HG02763 (cell line): ENCODE results near the gene HSD11B1L.

Source experiments
- ATAC-seq: cut with Tn5 transposase; IDR thresholded peaks from one replicate; pipeline ENCODE4 v1.9.1; 2021; ENCODE audit warnings: mild to moderate bottlenecking, moderate library complexity; ENCODE audit not compliant: unreplicated experiment

Gene HSD11B1L

GRCh38 chr19:5666921-5667610 is 13.8 kb upstream of the HSD11B1L start:
- no peak for ATAC-seq

- no peak for ATAC-seq
Measured at GRCh38 chr19:5667751-5668271, 13.0 kb upstream of the HSD11B1L start.

- ATAC-seq: no peak
Measured at GRCh38 chr19:5669212-5669611, 11.6 kb upstream of the HSD11B1L start.

GRCh38 chr19:5671600-5671999 is 9.2 kb upstream of the HSD11B1L start:
- ATAC-seq: no peak

GRCh38 chr19:5672708-5673459 is 7.9 kb upstream of the HSD11B1L start:
- ATAC-seq: no peak

GRCh38 chr19:5673752-5674151 is 7.1 kb upstream of the HSD11B1L start:
- ATAC-seq: no peak

- no peak for ATAC-seq
Measured at GRCh38 chr19:5674714-5675113, 6.1 kb upstream of the HSD11B1L start.

GRCh38 chr19:5676105-5676771 is 4.6 kb upstream of the HSD11B1L start:
- no peak for ATAC-seq

GRCh38 chr19:5676772-5677105 is 4.1 kb upstream of the HSD11B1L start:
- no peak for ATAC-seq

- no peak for ATAC-seq
Measured at GRCh38 chr19:5677136-5677535, 3.7 kb upstream of the HSD11B1L start.

GRCh38 chr19:5677580-5677979 is 3.2 kb upstream of the HSD11B1L start:
- ATAC-seq: no peak

- no peak for ATAC-seq
Measured at GRCh38 chr19:5678071-5678718, 2.6 kb upstream of the HSD11B1L start.

GRCh38 chr19:5679289-5680083 is 1.3 kb upstream of the HSD11B1L start:
- no peak for ATAC-seq

GRCh38 chr19:5680084-5680436 is 767 bp upstream of the HSD11B1L start:
- no peak for ATAC-seq

- ATAC-seq: no peak
Measured at GRCh38 chr19:5681391-5682106, 722 bp downstream of the HSD11B1L start.

GRCh38 chr19:5682107-5682482 is 1.3 kb downstream of the HSD11B1L start:
- no peak for ATAC-seq

- no peak for ATAC-seq
Measured at GRCh38 chr19:5683177-5683886, 2.5 kb downstream of the HSD11B1L start.

GRCh38 chr19:5684694-5685430 is 4.0 kb downstream of the HSD11B1L start:
- ATAC-seq: no peak

GRCh38 chr19:5686326-5686646 is 5.5 kb downstream of the HSD11B1L start:
- no peak for ATAC-seq
